Endometrium (tissue), 2 donors: ENCODE data around the gene TAF11L12.
"Not testable (repeated sequence)": the region's sequence is repeated elsewhere in the genome, so short reads cannot be mapped to it uniquely, and the experiment has no call there.

Experiments
- FAIRE-seq: peaks from 2 replicates; lab custom pipeline; 2012; peaks lifted over from hg19 to GRCh38; lab: Jason Lieb, UNC
- donor health status: control.
- donor health status: control.

Gene TAF11L12

GRCh38 chr5:17610092-17610491 is at the start of gene TAF11L12:
TSS of gene TAF11L12 (plus strand) at chr5:17610392.
- not testable (repeated sequence) for FAIRE-seq

GRCh38 chr5:17585658-17586057 is 24.5 kb upstream of the TAF11L12 start, which contains the start of gene TAF11L7:
TSS of gene TAF11L7 (minus strand) at chr5:17585758.
- not testable (repeated sequence) for FAIRE-seq

- FAIRE-seq, result not testable (repeated sequence)
Measured at GRCh38 chr5:17590860-17591259, 19.3 kb upstream of the TAF11L12 start, which contains the start of gene TAF11L8. TSS of gene TAF11L8 (minus strand) at chr5:17590960.

- not testable (repeated sequence) for FAIRE-seq
Measured at GRCh38 chr5:17594255-17594654, 15.9 kb upstream of the TAF11L12 start, which contains the start of gene TAF11L9. TSS of gene TAF11L9 (minus strand) at chr5:17594394.

GRCh38 chr5:17597728-17598127 is 12.5 kb upstream of the TAF11L12 start, which contains the start of gene TAF11L10:
TSS of gene TAF11L10 (minus strand) at chr5:17597828.
- not testable (repeated sequence) for FAIRE-seq

GRCh38 chr5:17603880-17604279 is 6.3 kb upstream of the TAF11L12 start, which contains the start of gene TAF11L11:
TSS of gene TAF11L11 (plus strand) at chr5:17604183.
- FAIRE-seq, result not testable (repeated sequence)

GRCh38 chr5:17604951-17605350 is 5.2 kb upstream of the TAF11L12 start:
- no peak for FAIRE-seq

GRCh38 chr5:17607461-17607860 is 2.7 kb upstream of the TAF11L12 start:
- FAIRE-seq, result not testable (repeated sequence)

- FAIRE-seq, result no peak
Measured at GRCh38 chr5:17614872-17615605, 4.8 kb downstream of the TAF11L12 start.

- FAIRE-seq, result no peak
Measured at GRCh38 chr5:17619354-17619753, 9.2 kb downstream of the TAF11L12 start.

- no peak for FAIRE-seq
Measured at GRCh38 chr5:17620627-17621026, 10.4 kb downstream of the TAF11L12 start.

GRCh38 chr5:17625686-17626085 is 15.5 kb downstream of the TAF11L12 start:
- FAIRE-seq, result no peak

- not testable (repeated sequence) for FAIRE-seq
Measured at GRCh38 chr5:17631788-17632187, 21.6 kb downstream of the TAF11L12 start, which contains the start of gene TAF11L13. TSS of gene TAF11L13 (plus strand) at chr5:17632088.

GRCh38 chr5:17634160-17634559 is 24.0 kb downstream of the TAF11L12 start, which contains the start of gene TAF11L14:
TSS of gene TAF11L14 (plus strand) at chr5:17634460.
- no peak for FAIRE-seq

- FAIRE-seq, result not testable (repeated sequence)
Measured at GRCh38 chr5:17649232-17649631, 39.0 kb downstream of the TAF11L12 start.

- FAIRE-seq, result not testable (repeated sequence)
Measured at GRCh38 chr5:17655201-17655759, 45.1 kb downstream of the TAF11L12 start.

- FAIRE-seq, result no peak
Measured at GRCh38 chr5:17655921-17656320, 45.7 kb downstream of the TAF11L12 start.
